GM21367 (cell line): ENCODE measurements around the gene MAP7.
A peak's percentile ranks its signal among the peaks of the same experiment; 100 is the strongest.

Experiments used
- ATAC-seq: cut with Tn5 transposase; IDR thresholded peaks from one replicate; pipeline ENCODE4 v1.9.1; 2021; ENCODE audit not compliant: unreplicated experiment

The MAP7 gene

GRCh38 chr6:136426627-136427377 lies 123.4 kb downstream of the MAP7 start:
- ATAC-seq = no peak

DNA sequence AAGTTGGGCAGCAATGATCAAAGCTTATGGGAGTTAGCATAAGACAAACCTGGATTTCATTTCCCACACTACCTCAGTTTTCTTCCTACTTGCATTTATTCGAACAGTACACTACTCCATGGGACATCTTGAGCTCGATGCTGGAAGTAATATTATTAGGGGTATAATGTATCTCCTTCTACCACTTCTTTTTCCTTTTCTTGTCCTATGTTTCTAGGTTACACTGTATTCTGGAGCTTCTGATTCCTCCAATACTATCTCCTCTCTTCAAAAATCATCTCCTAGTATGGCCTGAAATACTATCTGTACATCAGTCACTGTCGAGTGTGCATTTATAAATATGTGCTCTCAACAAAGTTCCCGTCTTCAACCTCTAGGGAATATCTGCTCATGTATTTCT lies 124.4 kb downstream of the MAP7 start:
- ATAC-seq = no peak

- no peak for ATAC-seq
Measured at GRCh38 chr6:136424901-136425300, 125.3 kb downstream of the MAP7 start.

DNA sequence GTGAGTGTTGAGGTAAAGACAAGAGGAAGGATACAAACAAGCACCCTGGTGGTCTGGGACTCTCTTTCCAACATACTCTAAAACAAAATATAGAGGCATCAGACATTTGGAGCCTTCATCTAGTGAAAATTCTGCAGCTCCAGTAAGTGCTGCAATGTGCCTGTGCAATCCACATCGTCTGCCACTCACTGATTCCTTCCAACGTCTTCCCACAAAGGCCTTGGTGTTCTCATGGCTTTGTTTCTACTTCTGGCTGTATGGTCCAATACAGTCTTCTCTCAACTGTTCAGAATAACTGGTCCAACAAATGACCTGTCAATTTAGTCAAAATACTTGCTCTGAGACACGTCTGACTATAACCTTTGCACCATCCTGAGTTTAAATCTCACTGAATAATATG lies 125.8 kb downstream of the MAP7 start:
- no peak for ATAC-seq

GRCh38 chr6:136421537-136422158 lies 128.6 kb downstream of the MAP7 start:
- no peak for ATAC-seq

- ATAC-seq = no peak
Measured at GRCh38 chr6:136420853-136421252, 129.4 kb downstream of the MAP7 start.

DNA sequence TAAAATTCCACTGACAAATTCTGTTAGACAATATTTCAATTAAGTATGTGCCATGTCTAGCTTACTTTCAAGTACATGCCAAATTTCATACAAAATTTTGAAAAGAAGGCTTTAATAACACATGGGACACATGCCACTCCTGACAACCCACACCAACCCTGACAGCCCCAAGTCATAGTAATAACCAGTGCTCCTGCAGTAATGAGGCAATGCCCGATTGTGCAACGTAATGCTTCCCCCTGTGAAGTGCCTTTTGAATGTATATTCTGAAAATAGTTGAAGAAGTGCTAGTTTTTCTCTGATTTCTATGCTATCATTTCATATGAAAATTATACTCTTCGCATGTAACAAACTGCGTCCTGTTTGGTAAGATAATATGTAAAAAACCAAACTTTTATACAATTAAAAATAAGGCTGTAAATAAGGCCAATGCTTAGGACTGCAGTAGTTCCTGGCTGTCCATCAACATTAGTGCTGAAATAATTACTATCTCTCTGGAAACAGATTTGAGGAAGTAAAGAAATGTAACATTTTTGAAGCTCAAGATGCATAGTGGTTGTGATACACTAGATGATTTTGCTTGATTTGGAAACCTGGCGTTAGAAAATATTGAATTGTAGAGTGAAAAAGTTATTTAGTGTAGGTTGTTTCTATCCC lies 134.7 kb downstream of the MAP7 start:
- ATAC-seq = no peak

GRCh38 chr6:136412410-136412809 lies 137.8 kb downstream of the MAP7 start:
- ATAC-seq = no peak

- no peak for ATAC-seq
Measured at GRCh38 chr6:136411453-136412354, 138.5 kb downstream of the MAP7 start.

- no peak for ATAC-seq
Measured at GRCh38 chr6:136411025-136411325, 139.2 kb downstream of the MAP7 start.

DNA sequence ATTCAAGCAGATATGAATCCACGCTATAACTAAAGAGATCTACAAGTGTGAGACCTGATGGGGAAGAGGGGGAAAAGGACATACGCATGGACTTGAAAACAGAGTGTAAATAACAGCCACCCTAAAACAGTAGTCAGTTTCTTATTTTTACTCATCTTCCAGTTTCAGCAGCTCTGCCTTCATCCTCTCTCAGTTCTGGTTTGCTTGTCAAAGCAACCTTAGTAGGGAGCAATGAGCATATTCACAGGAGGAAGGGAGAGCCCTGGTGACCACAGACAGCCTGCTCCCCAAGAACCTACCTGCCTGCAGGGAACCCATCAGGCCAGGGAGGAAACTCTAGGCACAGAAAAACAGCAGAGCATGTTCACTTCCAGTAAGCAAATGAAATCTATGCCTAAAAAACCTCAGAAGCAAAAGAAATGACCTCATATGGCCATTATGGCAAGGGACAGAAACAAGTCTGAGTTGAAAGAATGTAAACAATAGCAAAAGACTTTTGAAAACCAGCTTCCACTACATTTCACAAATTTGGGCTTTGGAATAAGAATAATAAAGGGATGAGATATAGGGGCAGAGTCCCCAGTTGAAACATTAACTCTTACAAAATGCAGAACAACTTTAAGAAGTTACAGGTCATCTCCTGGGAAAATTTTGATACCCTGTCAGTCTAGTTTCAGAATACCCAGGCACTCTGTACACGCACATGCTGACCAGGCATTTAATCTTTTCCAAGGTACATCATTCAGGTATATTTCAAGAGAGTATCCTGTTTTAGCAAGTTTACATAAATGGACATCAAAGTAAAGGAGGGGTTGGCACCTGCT lies 139.8 kb downstream of the MAP7 start:
- ATAC-seq = peak; percentile 53

- ATAC-seq = no peak
Measured at GRCh38 chr6:136409597-136409996, 140.6 kb downstream of the MAP7 start.

- ATAC-seq = no peak
Measured at GRCh38 chr6:136408204-136408603, 142.0 kb downstream of the MAP7 start.

DNA sequence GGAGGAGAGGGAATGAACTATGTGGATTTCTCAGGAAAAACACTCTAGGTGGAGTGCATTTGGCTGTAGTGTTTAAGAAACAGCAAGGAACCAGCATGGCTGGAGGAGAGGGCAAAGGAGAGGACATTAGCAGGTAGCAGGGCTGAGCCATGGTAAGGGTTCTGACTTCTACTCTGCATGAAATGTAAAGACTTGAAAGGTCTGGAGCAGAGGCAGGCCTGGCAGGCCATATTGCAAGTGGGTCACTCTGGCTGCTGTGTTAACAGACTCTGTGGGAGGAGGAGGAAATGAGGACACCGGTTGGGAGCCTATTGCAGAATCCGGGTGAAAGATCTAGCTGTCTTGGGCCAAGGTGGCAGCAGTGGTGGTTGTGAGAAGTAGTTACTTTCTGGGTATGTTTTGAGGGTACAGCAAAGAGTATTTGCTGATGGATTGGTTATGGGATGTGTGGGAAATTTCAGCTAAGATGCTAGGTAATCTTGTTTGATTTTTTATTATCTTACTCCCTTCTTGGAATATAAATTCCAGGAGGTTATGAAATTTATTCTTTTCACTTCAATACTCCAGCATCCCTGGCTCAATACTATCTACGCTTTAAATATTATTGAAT lies 144.7 kb downstream of the MAP7 start:
- no peak for ATAC-seq

DNA sequence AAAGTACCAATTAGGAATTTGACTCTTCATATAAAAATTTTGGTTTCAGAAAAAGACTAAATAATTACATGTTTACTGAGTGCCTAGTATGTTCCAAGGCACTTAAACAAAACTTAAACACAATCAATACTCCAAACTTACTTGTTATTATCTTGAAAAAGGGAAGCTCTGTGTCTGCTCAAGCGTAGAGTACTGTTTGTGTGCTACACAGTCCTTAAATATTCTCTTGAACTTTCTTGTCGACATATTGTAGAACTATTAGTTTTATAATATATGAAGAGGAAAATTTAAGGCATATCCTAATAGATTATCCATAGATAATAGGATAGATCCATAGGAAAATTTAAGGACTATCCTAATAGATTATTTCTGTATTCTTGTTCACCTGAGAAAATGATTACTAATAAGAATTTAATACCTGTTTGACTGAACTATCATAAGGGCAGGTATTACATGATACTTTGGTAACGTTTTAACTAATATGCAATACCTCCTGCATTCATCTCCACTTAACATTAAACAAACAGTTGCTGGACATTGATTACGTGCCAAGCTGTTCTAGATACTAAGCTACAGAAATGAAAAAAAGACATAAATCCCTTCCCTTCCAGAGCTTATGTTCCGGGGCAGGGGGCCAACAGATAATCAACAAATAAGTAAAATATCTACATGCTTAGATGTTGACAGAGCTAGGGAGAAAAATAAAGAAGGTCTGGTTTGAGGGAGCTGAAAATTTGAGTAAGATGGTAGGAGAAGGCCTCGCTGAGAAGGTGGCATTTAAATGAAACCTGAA lies 145.4 kb downstream of the MAP7 start:
- ATAC-seq = no peak

GRCh38 chr6:136404007-136404406 lies 146.2 kb downstream of the MAP7 start:
- ATAC-seq = no peak

DNA sequence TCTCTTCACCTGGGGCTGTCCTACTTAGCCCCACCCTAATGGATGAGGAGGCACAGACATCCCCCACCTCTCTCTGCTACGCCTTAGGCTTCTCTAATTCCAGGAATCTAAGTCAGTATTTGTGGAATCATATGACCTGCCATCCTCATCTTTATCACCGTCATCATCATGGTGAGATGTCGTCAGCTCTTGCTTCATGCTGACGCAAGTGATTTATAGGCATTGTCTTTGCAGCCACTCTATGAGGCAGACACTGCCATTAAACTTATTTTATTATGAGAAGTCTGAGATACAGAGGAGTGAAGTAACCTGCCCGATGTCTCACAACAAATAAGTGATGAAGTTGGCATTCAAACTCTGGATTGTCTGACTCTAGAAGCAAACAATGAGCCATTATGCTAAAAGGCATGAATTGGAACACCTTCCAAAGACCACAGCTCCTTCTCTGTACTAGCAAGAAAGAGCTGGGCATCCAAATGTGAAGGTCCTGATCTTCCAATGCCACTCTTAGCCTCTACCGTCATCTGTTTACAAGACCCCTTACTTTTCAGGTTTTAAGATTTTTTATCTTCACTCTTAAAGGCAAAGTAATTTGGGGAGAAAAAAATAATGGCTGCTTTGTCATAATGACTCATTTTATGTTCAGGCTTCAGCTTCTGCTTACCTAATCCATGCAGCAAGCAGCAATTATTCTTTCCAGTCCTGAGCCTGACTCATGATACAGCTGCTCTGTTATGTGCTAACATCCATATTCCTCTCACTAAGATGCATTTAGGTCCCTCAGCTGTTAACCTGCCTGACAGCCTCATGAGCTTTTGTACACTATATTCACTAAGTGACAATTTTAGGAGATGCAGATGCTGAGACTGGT lies 146.9 kb downstream of the MAP7 start:
- ATAC-seq = no peak

- ATAC-seq = no peak
Measured at GRCh38 chr6:136401749-136402148, 148.5 kb downstream of the MAP7 start.
